SU-DHL-6 (cell line): ENCODE results near the gene AMY1B.
"Not testable (repeated sequence)": the region's sequence is repeated elsewhere in the genome, so short reads cannot be mapped to it uniquely, and the experiment has no call there.

ENCODE experiments used
- CTCF ChIP-seq: fragments of 200-600 bp; sonication (generic); IDR thresholded peaks from one replicate; pipeline ENCODE4 v1.5.1; 2017; ENCODE audit warnings: antibody characterized with exemption, mild to moderate bottlenecking, low read length, moderate library complexity; ENCODE audit not compliant: insufficient read depth, poor library complexity, severe bottlenecking
- EZH2phosphoT487 ChIP-seq: fragments of 200-600 bp; sonication (generic), shearing (Covaris generic); conservative IDR thresholded peaks from 2 replicates; pipeline ENCODE4 v1.6.1; 2018; ENCODE audit warnings: mild to moderate bottlenecking, antibody characterized with exemption, low read length, moderate library complexity, mixed read lengths

GRCh38 chr1:103745040-103745439, 49.0 kb upstream of the AMY1B start:
- not testable (repeated sequence) for TF ChIP-seq CTCF, EZH2phosphoT487
